ENCODE data around the gene FNIP1. TPM values are rescaled to one million over a fixed set of nuclear protein-coding genes. Genes with fewer than 3 reads are reported as not detected.
"Not testable (repeated sequence)": the region's sequence is repeated elsewhere in the genome, so short reads cannot be mapped to it uniquely, and the experiment has no call there.

The FNIP1 gene
- total and polyA plus RNA-seq, 12 donors, result 2.9 to 63.4 (median 33.8) TPM

DNA sequence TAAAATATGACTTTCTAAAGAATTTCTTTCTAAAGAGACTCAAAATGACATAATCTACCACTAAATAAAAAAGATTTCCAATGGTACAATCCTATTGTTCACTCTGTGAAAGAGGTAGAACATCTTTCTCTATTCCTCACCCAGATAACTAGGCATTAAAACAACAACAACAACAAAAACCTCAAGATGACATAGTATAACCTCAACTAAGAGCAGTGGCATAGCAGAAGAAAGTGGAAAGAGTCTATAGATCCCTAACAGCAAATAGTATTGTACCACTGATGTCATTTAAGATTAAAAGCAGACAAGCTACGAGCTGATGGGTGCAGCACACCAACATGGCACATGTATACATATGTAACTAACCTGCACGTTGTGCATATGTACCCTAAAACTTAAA lies 191.7 kb downstream of the FNIP1 start:
- TF ChIP-seq POLR2A (IDR thresholded peaks at IDR 0.05), result no peak
- TF ChIP-seq, protein P1, sequence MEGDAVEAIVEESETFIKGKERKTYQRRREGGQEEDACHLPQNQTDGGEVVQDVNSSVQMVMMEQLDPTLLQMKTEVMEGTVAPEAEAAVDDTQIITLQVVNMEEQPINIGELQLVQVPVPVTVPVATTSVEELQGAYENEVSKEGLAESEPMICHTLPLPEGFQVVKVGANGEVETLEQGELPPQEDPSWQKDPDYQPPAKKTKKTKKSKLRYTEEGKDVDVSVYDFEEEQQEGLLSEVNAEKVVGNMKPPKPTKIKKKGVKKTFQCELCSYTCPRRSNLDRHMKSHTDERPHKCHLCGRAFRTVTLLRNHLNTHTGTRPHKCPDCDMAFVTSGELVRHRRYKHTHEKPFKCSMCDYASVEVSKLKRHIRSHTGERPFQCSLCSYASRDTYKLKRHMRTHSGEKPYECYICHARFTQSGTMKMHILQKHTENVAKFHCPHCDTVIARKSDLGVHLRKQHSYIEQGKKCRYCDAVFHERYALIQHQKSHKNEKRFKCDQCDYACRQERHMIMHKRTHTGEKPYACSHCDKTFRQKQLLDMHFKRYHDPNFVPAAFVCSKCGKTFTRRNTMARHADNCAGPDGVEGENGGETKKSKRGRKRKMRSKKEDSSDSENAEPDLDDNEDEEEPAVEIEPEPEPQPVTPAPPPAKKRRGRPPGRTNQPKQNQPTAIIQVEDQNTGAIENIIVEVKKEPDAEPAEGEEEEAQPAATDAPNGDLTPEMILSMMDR (IDR thresholded peaks at IDR 0.05), result no peak
- no peak for DNase-seq
- Histone ChIP-seq H3K4me3 (no peak overlapping the region), H3K4me1 (replicated peaks in 1 of 2) (peaks cover 11 to 12% of the 10 kb centered on the region in 2 donors), H3K27ac (no peak overlapping the region), H3K36me3 (replicated peaks in 1 of 2) (no peaks in the 10 kb centered on the region), H3K9me3 (replicated peaks in 1 of 3) (no peaks in the 10 kb centered on the region), H3K27me3 (no peaks in the 10 kb centered on the region)
- 94 to 99% (median 98%) methylated on average over 2 of the region's 2 CpGs for WGBS, 4 donors
- intact Hi-C loops (cut with DNase I), result no loop called here

DNA sequence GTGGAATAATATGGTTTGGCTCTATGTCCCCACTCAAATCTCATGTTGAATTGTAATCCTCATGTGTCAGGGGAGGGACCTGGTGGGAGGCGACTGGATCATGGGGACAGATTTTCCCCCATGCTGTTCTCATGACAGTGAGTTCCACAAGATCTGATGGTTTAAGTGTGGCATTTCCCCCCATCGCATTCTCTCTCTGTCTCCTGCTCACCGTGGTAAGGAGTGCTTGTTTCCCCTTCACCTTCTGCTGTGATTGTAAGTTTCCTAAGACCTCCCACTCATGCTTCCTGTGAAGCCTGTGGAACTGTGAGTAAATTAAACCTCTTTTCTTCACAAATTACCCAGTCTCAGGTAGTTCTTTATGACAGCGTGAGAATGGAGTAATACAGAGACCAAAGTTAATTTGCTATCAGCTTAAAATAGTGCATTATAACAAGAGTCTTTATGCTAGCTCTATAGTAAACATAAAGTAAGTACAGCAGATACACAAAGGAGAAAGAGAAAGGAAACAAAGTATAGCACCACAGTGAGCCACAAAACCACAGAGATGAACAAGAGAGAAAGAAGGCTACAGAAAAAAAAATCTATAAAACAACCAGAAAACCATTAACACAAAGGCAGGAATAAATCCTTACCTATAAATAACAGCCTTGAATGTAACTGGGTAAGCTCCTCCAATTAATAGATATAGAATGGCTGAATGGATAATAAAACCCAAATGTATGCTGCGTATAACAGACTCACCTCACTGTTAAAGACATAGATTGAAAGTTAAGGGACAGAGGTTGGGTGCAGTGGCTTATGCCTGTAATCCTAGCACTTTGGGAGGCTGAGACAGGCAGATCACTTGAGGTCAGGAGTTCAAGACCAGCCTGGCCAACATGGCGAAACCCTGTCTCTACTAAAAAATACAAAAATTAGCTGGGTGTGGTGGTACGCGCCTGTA lies 201.5 kb downstream of the FNIP1 start:
- no peak overlapping the region for H3K27ac ChIP-seq
- peaks cover 0 to 7% of the 10 kb centered on the region in 2 donors for H3K4me1 ChIP-seq (replicated peaks in 1 of 2)
- no peak for DNase-seq
- intact Hi-C loops (cut with DNase I), result no loop called here
- WGBS, 4 donors, result 92 to 94% (median 93%) methylated on average over 8 of the region's 8 CpGs
- H3K27me3 ChIP-seq, result no peaks in the 10 kb centered on the region
- H3K4me3 ChIP-seq, result no peak overlapping the region
- H3K9me3 ChIP-seq (replicated peaks in 1 of 3), result no peaks in the 10 kb centered on the region
- H3K36me3 ChIP-seq (replicated peaks in 1 of 2), result no peaks in the 10 kb centered on the region
- TF ChIP-seq, protein P1 (IDR thresholded peaks at IDR 0.05), result no peak
- no peak for TF ChIP-seq POLR2A (IDR thresholded peaks at IDR 0.05)

DNA sequence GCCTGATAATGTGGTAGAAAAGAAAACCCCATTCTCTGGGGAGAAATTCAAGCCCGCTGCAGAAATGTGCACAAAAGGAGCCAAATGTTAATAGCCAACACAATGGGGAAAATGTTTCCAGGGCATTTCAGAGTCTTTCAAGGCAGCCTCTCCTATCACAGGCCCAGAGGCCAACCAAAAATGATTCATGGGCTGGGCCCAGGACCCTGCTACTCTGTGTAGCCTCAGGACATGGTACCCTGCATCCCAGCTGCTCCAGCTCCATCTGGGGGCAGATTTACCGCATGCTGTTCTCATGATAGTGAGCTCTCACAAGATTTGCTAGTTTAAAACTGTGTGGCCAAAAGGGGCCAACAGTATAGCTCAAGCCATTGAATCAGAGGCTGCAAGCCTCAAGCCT lies 202.9 kb downstream of the FNIP1 start:
- TF ChIP-seq, protein P1 (IDR thresholded peaks at IDR 0.05), result no peak
- TF ChIP-seq POLR2A (IDR thresholded peaks at IDR 0.05), result no peak
- 90 to 98% (median 94%) methylated on average over 1 to 2 of the region's 2 CpGs for WGBS, 4 donors

DNA sequence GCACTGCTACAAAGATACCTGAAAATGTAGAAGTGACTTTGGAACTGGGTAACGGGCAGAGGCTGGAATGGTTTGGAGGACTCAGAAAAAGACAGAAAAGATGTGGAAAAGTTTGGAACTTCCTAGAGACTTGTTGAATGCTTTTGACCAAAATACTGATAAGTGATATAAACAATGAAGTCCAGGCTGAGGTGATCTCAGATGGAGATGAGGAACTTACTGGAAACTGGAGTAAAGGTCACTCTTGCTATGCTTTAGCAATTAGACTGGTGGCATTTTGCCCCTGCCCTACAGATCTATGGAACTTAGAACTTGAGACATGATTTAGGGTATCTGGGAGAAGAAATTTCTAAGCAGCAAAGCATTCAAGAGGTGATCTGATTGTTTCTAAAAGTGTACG lies 203.4 kb downstream of the FNIP1 start:
- H3K27ac ChIP-seq; H3K9me3 ChIP-seq (replicated peaks in 1 of 3); DNase-seq; H3K27me3 ChIP-seq; H3K36me3 ChIP-seq (replicated peaks in 1 of 2); H3K4me3 ChIP-seq; intact Hi-C loops (cut with DNase I); H3K4me1 ChIP-seq (replicated peaks in 1 of 2): not testable (repeated sequence)
- WGBS, 4 donors, result 85 to 92% (median 88%) methylated on average over 2 of the region's 2 CpGs

More for the DNA sequence above, 202.9 kb downstream of the FNIP1 start:
- intact Hi-C loops (cut with DNase I), result no loop called here
- Histone ChIP-seq H3K4me1 (replicated peaks in 1 of 2) (peaks cover 0 to 7% of the 10 kb centered on the region in 2 donors), H3K27me3 (no peaks in the 10 kb centered on the region), H3K27ac (no peak overlapping the region), H3K9me3 (replicated peaks in 1 of 3) (no peaks in the 10 kb centered on the region), H3K36me3 (replicated peaks in 1 of 2) (no peaks in the 10 kb centered on the region), H3K4me3 (no peak overlapping the region)
- DNase-seq, result no peak

Other genes with a start within 250 kb of the FNIP1 start
- 10 to 100 TPM in 8 of 9 donors, 1 to 10 TPM in 1; 8.3 to 33.8 (median 19.2) TPM for gene RAPGEF6, start 161.8 kb downstream of the FNIP1 start, total RNA-seq
- 10 to 100 TPM in 1 of 3 donors, 1 to 10 TPM in 2; 2.5 to 10.5 (median 4.6) TPM for gene RAPGEF6, start 161.8 kb downstream of the FNIP1 start, polyA plus RNA-seq
- gene MEIKIN, start 148.6 kb upstream of the FNIP1 start, total RNA-seq, result under 1 TPM in 1 of 9 donors, not detected in 8; 0.11 TPM
- gene MEIKIN, start 148.6 kb upstream of the FNIP1 start, polyA plus RNA-seq, result not detected
- 10 to 100 TPM in 2 of 9 donors, 1 to 10 TPM in 7; 5.5 to 14.5 (median 7.8) TPM for gene ACSL6, start 214.6 kb upstream of the FNIP1 start, total RNA-seq
- gene ACSL6, start 214.6 kb upstream of the FNIP1 start, polyA plus RNA-seq, result 1 to 10 TPM; 2.5 to 6.5 (median 6.4) TPM